ENCODE data around the gene ZBTB12. TPM values are rescaled to one million over a fixed set of nuclear protein-coding genes. Genes with fewer than 3 reads are reported as not detected.
A peak's percentile ranks its signal among the peaks of the same experiment; 100 is the strongest.

The ZBTB12 gene
- polyA plus RNA-seq, 1 donor (not counting 4 experiments of a cell fraction or from before 2014, with no cell fraction given), result 0.64 TPM

- Histone ChIP-seq H3K9me1 (ENCODE audit: control insufficient read depth, extremely low read depth, insufficient read depth, low read length) (no peaks in the 10 kb centered on the region), H3K27ac (ENCODE audit: control insufficient read depth, insufficient read depth, low read length) (no peak overlapping the region), H3K4me3 (ENCODE audit: control insufficient read depth in 2 of 3, extremely low read depth in 1 of 3, insufficient read depth in 2 of 3, low read depth in 1 of 3, low read length in 3 of 3) (no peak overlapping the region), H3K4me1 (ENCODE audit: control insufficient read depth, extremely low read depth, insufficient read depth, low read length) (peaks cover 5% of the 10 kb centered on the region), H3K4me2 (ENCODE audit: control insufficient read depth, extremely low read depth, insufficient read depth, low read depth, low read length) (no peak overlapping the region), H3K9me3 (ENCODE audit: control insufficient read depth, low read depth, low read length) (no peaks in the 10 kb centered on the region), H2AFZ (ENCODE audit: control insufficient read depth, low read length) (no peak overlapping the region), H3K9ac (ENCODE audit: control insufficient read depth, extremely low read depth, insufficient read depth, low read length) (no peak overlapping the region), H3K36me3 (ENCODE audit: control insufficient read depth in 2 of 2, extremely low read depth in 1 of 2, insufficient read depth in 2 of 2, low read length in 2 of 2) (no peaks in the 10 kb centered on the region), H3K79me2 (ENCODE audit: control insufficient read depth, insufficient read depth, low read length) (no peaks in the 10 kb centered on the region), H4K20me1 (ENCODE audit: control insufficient read depth, extremely low read depth, insufficient read depth, low read length) (no peaks in the 10 kb centered on the region), H3K27me3 (ENCODE audit: control insufficient read depth, extremely low read depth, insufficient read depth, low read length) (no peaks in the 10 kb centered on the region)
- DNase-seq (ENCODE audit: low read depth, low spot score), result no peak
- dilution Hi-C loops (cut with MboI; ENCODE audit: extremely low pct_ligation_motif_present, low sequenced_read_pairs), result no loop called here
- FAIRE-seq, result no peak
- TF ChIP-seq EZH2 (IDR thresholded peaks at IDR 0.05; ENCODE audit: low read length) (no peak), CTCF (optimal IDR thresholded peaks at IDR 0.05 in 1 of 3, IDR thresholded peaks at IDR 0.05 in 1 of 3, conservative IDR thresholded peaks at IDR 0.05 in 1 of 3; ENCODE audit: extremely low read depth in 1 of 3, insufficient read depth in 2 of 3, low read length in 3 of 3) (no peak)
These were observed 30.7 kb downstream of the ZBTB12 start for GRCh38 chr6:31871046-31871659.

- Histone ChIP-seq H3K4me2 (ENCODE audit: control insufficient read depth, extremely low read depth, insufficient read depth, low read depth, low read length) (no peak overlapping the region), H3K79me2 (ENCODE audit: control insufficient read depth, insufficient read depth, low read length) (no peaks in the 10 kb centered on the region), H3K27me3 (ENCODE audit: control insufficient read depth, extremely low read depth, insufficient read depth, low read length) (no peaks in the 10 kb centered on the region), H3K36me3 (ENCODE audit: control insufficient read depth in 2 of 2, extremely low read depth in 1 of 2, insufficient read depth in 2 of 2, low read length in 2 of 2) (no peaks in the 10 kb centered on the region), H3K9me3 (ENCODE audit: control insufficient read depth, low read depth, low read length) (no peaks in the 10 kb centered on the region), H2AFZ (ENCODE audit: control insufficient read depth, low read length) (no peak overlapping the region), H3K4me1 (ENCODE audit: control insufficient read depth, extremely low read depth, insufficient read depth, low read length) (peaks cover 5% of the 10 kb centered on the region), H3K9me1 (ENCODE audit: control insufficient read depth, extremely low read depth, insufficient read depth, low read length) (no peaks in the 10 kb centered on the region), H4K20me1 (ENCODE audit: control insufficient read depth, extremely low read depth, insufficient read depth, low read length) (no peaks in the 10 kb centered on the region), H3K4me3 (ENCODE audit: control insufficient read depth in 2 of 3, extremely low read depth in 1 of 3, insufficient read depth in 2 of 3, low read depth in 1 of 3, low read length in 3 of 3) (no peak overlapping the region), H3K9ac (ENCODE audit: control insufficient read depth, extremely low read depth, insufficient read depth, low read length) (no peak overlapping the region), H3K27ac (ENCODE audit: control insufficient read depth, insufficient read depth, low read length) (no peak overlapping the region)
- DNase-seq (ENCODE audit: low read depth, low spot score) (no peak), FAIRE-seq (no peak)
- TF ChIP-seq CTCF (optimal IDR thresholded peaks at IDR 0.05 in 1 of 3, IDR thresholded peaks at IDR 0.05 in 1 of 3, conservative IDR thresholded peaks at IDR 0.05 in 1 of 3; ENCODE audit: extremely low read depth in 1 of 3, insufficient read depth in 2 of 3, low read length in 3 of 3) (peak in 1 of 3 experiments; percentile 43), EZH2 (IDR thresholded peaks at IDR 0.05; ENCODE audit: low read length) (no peak)
- dilution Hi-C loops (cut with MboI; ENCODE audit: extremely low pct_ligation_motif_present, low sequenced_read_pairs), result no loop called here
These were observed 31.4 kb downstream of the ZBTB12 start for GRCh38 chr6:31870385-31870921.

All from keratinocyte (primary cell).